Non-pigmented ciliary epithelial cell (primary cell): Measurements from ENCODE around the gene ZFP3.
"Not testable (repeated sequence)": the region's sequence is repeated elsewhere in the genome, so short reads cannot be mapped to it uniquely, and the experiment has no call there.

Source experiments
- DNase-seq: peaks from one replicate; pipeline ENCODE4 v3.0.0-alpha.2; 2010; ENCODE audit warnings: low read depth

ZFP3 gene

DNA sequence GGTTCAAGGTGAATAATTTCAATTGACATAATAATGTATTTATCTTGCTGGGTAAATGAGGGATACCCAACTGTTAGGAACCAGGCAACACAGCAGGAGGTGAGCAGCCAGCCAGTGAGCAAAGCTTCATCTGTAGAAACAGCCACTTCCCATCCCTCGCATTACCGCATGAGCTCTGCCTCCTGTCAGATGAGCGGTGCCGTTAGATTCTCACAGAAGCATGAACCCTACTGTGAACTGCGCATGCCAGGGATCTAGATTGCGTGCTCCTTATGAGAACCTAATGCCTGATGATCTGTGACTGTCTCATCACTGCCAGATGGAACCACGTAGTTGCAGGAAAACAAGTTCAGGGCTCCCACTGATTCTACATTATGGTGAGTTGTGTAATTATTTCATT, 46.6 kb downstream of the ZFP3 start:
- not testable (repeated sequence) for DNase-seq

GRCh38 chr17:5126719-5127488, 48.6 kb downstream of the ZFP3 start:
- no peak for DNase-seq

GRCh38 chr17:5127910-5128309, 49.6 kb downstream of the ZFP3 start:
- no peak for DNase-seq

GRCh38 chr17:5128387-5128786, 50.1 kb downstream of the ZFP3 start:
- not testable (repeated sequence) for DNase-seq

DNA sequence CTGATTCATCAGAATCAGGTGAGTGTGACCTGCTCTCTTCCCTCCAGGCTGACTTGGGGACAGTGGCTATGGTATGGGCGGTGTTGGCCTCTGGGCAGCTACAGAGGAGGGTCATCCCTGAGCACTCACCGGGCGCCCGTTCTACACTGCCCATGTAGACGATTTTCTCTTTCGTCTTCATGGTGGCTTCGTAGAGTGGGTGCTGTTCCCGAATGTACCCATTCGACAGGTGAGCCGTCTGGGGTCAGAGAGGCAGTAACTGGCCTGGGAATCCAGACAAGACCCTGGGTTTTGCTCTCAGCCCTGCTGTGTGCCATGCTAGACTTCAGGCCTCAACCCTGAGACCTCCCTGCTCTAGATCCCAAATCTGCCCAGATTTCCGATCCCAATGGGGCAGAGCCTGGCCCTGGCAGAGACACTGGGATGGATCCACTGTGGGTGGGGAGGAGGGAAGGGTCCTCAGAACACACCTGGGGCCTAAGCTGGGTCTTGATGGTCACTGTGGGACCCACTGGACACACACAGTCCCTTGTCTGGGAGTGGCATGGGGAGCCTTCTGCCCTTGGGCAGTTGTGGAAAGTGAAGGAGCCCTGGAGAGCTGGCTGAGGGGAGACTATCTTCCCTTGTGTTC, 50.8 kb downstream of the ZFP3 start:
- no peak for DNase-seq

DNA sequence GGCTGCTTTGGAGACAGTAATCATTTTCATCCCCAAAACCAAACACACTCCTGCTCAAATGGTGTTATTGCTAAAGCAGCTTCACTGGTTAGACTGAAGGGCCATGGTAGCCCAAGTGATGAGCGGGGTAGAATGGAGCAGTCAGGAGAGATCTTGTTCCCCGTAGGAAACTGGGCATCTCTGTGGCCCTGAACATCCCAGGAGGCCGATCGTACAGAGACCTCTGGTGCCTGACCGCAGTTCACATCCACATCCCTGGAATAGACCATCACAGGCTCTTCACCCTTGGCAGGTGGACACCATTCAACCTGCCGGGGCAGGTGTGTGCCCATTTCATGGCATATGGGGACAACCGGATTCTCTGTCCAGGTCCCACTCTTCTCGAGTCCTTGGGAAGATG, 51.5 kb downstream of the ZFP3 start:
- not testable (repeated sequence) for DNase-seq

- DNase-seq: not testable (repeated sequence)
These were observed 52.0 kb downstream of the ZFP3 start for GRCh38 chr17:5130261-5130660.

- DNase-seq: not testable (repeated sequence)
These were observed 52.4 kb downstream of the ZFP3 start for GRCh38 chr17:5130687-5131086.

- DNase-seq: no peak
These were observed 53.0 kb downstream of the ZFP3 start for GRCh38 chr17:5131146-5131715.

- not testable (repeated sequence) for DNase-seq
These were observed 53.7 kb downstream of the ZFP3 start for GRCh38 chr17:5131799-5132502.

GRCh38 chr17:5132503-5133225, 54.4 kb downstream of the ZFP3 start:
- DNase-seq: not testable (repeated sequence)

- no peak for DNase-seq
These were observed 55.0 kb downstream of the ZFP3 start for GRCh38 chr17:5133311-5133710.

- DNase-seq: not testable (repeated sequence)
These were observed 55.7 kb downstream of the ZFP3 start for GRCh38 chr17:5133961-5134360.

DNA sequence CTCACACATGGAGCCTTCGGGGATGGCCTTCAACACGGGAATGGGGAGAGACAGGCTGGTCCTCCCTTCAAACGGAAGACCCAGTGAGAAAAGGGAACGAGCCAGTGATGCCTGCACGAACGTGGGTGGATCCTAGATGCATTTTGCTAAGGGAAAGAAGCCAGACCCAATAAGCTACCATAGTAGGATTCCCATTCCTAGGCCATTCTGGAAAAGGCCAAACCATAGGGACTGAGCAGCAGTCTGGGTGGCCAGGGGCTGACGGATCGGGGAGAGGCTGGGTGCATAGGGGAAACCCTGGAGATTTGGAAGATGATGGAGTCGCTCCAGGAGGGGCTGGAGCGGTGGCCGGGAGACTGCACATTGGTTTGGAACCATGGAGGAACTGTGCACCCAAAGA, 56.3 kb downstream of the ZFP3 start:
- not testable (repeated sequence) for DNase-seq

GRCh38 chr17:5135131-5135712, 57.0 kb downstream of the ZFP3 start:
- not testable (repeated sequence) for DNase-seq

GRCh38 chr17:5135726-5136579, 57.7 kb downstream of the ZFP3 start:
- no peak for DNase-seq

- DNase-seq: not testable (repeated sequence)
These were observed 58.5 kb downstream of the ZFP3 start for GRCh38 chr17:5136580-5137412.

DNA sequence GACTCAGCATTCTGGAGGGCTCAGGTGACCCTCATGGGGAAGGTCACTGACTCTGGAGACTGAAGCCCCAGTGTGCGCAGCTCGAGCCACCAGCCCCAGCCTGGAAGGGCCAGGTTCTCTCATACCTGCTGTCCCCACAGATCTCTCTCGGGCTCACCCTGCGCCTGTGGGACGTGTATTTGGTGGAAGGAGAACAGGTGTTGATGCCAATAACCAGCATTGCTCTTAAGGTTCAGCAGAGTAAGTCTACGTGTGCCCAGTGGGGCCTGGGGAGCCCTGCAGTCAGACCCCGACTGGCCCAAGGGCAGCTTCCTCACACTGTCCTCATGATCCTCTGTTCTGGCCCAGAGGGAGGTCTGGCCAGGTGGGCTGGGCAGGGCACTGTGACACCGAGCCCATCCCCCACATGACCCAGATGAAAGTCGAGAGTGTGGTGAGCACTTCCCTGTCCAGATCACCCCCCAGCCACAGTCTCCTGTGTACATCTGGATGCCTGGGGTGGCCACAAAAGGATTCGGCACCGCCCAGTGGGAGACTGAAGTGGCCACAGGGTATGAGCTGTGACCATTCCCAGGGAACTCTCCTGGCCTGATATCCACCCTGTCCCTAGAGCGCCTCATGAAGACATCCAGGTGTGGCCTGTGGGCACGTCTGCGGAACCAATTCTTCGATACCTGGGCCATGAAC, 59.4 kb downstream of the ZFP3 start:
- not testable (repeated sequence) for DNase-seq

DNA sequence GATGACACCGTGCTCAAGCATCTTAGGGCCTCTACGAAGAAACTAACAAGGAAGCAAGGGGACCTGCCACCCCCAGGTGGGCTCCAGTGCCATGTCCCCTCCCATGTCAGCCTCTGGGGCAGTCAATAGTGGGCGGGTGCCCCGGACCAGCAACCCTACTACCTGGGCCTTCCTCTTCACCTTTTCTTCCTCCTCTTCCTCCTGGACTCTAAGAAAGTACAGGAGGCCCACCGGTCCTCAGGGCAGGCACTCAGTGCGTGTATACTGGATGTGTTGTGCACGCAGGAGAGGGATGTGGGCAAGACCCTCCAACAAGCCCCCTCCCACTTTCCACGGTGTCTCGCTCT, 59.9 kb downstream of the ZFP3 start:
- not testable (repeated sequence) for DNase-seq
